ENCODE results near the gene ARL4D. TPM values are rescaled to one million over a fixed set of nuclear protein-coding genes. Genes with fewer than 3 reads are reported as not detected.
A peak's percentile ranks its signal among the peaks of the same experiment; 100 is the strongest.
"Not testable (repeated sequence)": the region's sequence is repeated elsewhere in the genome, so short reads cannot be mapped to it uniquely, and the experiment has no call there.

Gene ARL4D
- total and polyA plus RNA-seq, 9 donors = 6.2 to 34.1 (median 18.9) TPM

DNA sequence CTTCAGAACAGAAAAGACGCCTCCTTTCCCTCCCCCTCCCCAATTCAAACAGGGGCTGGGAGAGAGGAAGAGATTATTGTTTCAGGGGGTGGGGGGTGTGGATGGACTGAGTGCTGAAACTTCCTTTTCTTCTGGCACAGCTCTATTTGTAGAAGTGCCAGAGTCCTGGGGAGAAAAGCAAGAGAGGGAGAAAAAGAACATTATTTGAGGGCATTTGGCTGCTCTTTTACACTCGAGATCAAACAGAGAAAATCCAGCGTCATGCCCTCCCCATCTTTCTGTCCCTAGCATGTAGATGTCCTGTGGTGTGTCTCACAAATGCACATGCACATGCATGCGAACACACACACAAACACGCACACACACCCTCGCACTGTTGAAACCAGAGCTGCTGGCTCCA lies 13.0 kb downstream of the ARL4D start:
- Histone ChIP-seq H3K27me3 (no peaks in the 10 kb centered on the region), H3K4me1 (ENCODE audit: insufficient read depth) (no peaks in the 10 kb centered on the region), H3K9me3 (no peaks in the 10 kb centered on the region), H3K27ac (no peak overlapping the region), H3K36me3 (no peaks in the 10 kb centered on the region), H3K4me3 (no peak overlapping the region)
- WGBS, 3 donors = 47 to 53% (median 52%) methylated on average over 6 of the region's 6 CpGs
- no peak for DNase-seq
- intact Hi-C loops (cut with DNase I) = no loop called here
- TF ChIP-seq POLR2A (IDR thresholded peaks at IDR 0.05) (no peak), CTCF (IDR thresholded peaks at IDR 0.05) (no peak), EP300 (IDR thresholded peaks at IDR 0.05) (no peak)

GRCh38 chr17:43412166-43412565 lies 13.4 kb downstream of the ARL4D start:
- H3K4me1 ChIP-seq (ENCODE audit: insufficient read depth) = peaks cover 2% of the 10 kb centered on the region
- no peak overlapping the region for H3K27ac ChIP-seq
- WGBS, 3 donors = 90 to 97% (median 93%) methylated on average over 1 of the region's 1 CpG
- H3K4me3 ChIP-seq = no peak overlapping the region
- H3K27me3 ChIP-seq = no peaks in the 10 kb centered on the region
- intact Hi-C loops (cut with DNase I) = no loop called here
- H3K36me3 ChIP-seq = no peaks in the 10 kb centered on the region
- DNase-seq = no peak
- H3K9me3 ChIP-seq = no peaks in the 10 kb centered on the region
- TF ChIP-seq EP300 (IDR thresholded peaks at IDR 0.05) (no peak), POLR2A (IDR thresholded peaks at IDR 0.05) (no peak), CTCF (IDR thresholded peaks at IDR 0.05) (no peak)

DNA sequence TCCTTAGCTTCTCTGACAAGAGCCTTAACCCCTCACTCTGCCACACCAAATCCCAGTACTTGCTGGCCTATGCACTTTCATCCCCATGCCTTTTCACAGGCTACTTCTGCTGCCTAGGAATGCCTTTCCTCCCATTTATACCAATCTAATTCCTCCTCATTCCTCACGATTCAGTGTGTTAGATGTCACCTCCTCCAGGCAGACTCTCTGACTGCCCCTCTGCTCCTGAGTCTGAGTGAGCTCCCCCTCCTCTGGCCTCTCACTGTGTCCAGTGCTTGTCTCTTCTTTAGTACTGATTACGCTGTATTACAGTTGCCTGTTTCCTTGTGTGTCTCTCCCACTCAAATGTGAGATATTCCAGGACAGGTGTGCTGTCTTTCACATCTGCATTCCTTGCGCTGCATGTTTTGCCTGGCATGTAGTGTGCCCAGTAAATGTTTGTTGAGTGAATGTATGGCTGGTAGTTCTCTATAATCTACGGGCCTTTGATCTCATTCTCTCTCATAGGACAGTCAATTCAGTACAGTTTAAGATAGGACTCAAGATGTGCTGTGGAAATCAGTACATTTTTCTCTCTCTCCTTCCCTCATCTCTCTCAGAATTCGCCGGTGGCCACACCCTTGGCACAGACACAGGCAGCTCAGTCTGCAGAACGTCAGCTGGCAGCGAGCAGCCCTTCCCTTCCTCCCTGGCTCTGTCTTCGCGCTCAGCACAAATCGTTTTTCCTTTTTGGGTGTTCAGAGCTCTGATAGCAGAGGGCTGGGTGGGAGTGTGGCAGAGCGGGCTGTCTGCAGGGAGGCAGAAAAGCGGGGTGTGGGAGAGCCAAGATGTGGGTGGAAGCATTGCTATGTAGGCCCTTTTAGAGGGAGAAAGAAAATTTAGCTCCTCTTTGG lies 18.5 kb downstream of the ARL4D start:
- TF ChIP-seq CTCF (IDR thresholded peaks at IDR 0.05) (no peak), POLR2A (IDR thresholded peaks at IDR 0.05) (no peak), EP300 (IDR thresholded peaks at IDR 0.05) (no peak)
- WGBS, 3 donors = 14 to 16% (median 16%) methylated on average over 13 of the region's 13 CpGs
- H3K27ac ChIP-seq = peak overlapping the region in 1 of 2 donors; percentile 55
- intact Hi-C loops (cut with DNase I) = no loop called here
- H3K9me3 ChIP-seq = no peaks in the 10 kb centered on the region
- no peak overlapping the region for H3K4me3 ChIP-seq
- DNase-seq = peak; percentile 58 to 83 (median 67)
- H3K36me3 ChIP-seq = no peaks in the 10 kb centered on the region
- H3K4me1 ChIP-seq (ENCODE audit: insufficient read depth) = peaks cover 16% of the 10 kb centered on the region
- no peaks in the 10 kb centered on the region for H3K27me3 ChIP-seq

DNA sequence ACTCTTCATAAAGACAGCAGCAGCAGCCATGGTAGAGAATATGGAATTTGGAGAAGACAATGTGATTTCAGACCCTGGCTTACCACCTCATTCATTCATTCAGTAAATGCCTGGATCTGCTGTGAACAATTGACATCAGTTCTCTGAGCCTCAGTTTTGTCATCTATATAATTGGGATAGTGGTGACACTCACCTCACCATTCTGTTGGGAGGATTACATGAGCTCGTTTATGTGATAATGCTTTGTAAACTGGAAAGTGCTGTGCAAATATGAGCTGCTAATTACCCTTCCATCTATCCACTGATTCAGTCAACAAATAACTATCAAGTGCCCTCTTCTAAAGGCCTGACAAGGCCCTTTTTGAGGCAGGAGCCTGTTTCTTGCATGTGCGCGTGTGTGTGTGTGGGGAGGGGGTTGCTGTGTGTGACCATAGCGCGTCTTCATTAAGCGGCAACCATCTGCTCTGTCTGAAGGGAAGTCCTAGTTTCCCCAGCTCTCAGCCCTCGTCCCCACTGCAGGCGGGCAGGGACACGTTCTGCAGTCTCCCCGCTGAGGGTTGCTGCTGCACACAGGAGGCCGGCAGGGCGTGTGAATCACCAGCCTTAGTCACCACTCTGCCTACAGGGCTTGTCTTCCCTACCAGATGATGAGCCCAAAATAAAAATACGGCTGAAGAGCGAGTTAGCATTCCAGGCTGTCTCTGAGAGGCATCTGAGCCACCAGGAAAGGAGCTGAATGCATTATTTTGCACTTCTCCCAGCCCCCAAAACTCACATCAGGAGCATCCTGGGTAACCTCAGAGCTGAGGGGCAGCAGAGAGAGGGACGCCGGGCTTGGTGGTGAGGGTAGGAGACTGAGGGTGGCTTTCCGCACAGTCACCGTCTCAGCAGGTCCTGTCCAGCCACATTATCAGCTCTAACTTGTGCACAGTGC lies 19.9 kb downstream of the ARL4D start:
- no peak overlapping the region for H3K4me3 ChIP-seq
- H3K4me1 ChIP-seq (ENCODE audit: insufficient read depth) = peaks cover 16% of the 10 kb centered on the region
- H3K9me3 ChIP-seq = no peaks in the 10 kb centered on the region
- peak overlapping the region in 1 of 2 donors; percentile 55 for H3K27ac ChIP-seq
- 49 to 62% (median 50%) methylated on average over 18 of the region's 18 CpGs for WGBS, 3 donors
- TF ChIP-seq POLR2A (IDR thresholded peaks at IDR 0.05) (no peak), EP300 (IDR thresholded peaks at IDR 0.05) (no peak), CTCF (IDR thresholded peaks at IDR 0.05) (no peak)
- H3K36me3 ChIP-seq = no peaks in the 10 kb centered on the region
- peak in 4 of 5 donors; percentile 35 to 61 (median 47) for DNase-seq
- intact Hi-C loops (cut with DNase I) = no loop called here
- H3K27me3 ChIP-seq = no peaks in the 10 kb centered on the region

GRCh38 chr17:43419375-43419882 lies 20.6 kb downstream of the ARL4D start:
- H3K27ac ChIP-seq; intact Hi-C loops (cut with DNase I); DNase-seq; H3K4me3 ChIP-seq; H3K9me3 ChIP-seq; H3K36me3 ChIP-seq; H3K27me3 ChIP-seq: not testable (repeated sequence)
- peaks cover 16% of the 10 kb centered on the region for H3K4me1 ChIP-seq (ENCODE audit: insufficient read depth)
- WGBS, 3 donors = 80 to 87% (median 83%) methylated on average over 17 of the region's 17 CpGs
